ENCODE results near the gene SYNE1.

DNA sequence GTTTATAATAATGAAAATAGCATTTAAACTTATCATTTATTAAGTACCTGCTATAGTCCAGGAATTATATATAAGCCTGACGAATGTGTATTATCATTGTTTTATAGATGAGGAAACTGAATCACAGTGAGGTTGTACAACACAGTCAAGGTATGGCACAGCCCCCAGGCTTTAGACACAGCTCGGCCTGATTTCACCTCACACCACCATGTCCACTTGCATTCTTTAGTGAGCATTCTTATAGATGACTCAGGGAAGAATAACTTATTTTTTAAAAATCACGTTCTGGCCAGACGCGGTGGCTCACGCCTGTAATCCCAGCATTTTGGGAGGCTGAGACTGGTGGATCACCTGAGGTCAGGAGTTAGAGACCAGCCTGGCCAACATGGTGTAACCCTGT is 289.0 kb downstream of the SYNE1 start:
- TF ChIP-seq, protein P1, sequence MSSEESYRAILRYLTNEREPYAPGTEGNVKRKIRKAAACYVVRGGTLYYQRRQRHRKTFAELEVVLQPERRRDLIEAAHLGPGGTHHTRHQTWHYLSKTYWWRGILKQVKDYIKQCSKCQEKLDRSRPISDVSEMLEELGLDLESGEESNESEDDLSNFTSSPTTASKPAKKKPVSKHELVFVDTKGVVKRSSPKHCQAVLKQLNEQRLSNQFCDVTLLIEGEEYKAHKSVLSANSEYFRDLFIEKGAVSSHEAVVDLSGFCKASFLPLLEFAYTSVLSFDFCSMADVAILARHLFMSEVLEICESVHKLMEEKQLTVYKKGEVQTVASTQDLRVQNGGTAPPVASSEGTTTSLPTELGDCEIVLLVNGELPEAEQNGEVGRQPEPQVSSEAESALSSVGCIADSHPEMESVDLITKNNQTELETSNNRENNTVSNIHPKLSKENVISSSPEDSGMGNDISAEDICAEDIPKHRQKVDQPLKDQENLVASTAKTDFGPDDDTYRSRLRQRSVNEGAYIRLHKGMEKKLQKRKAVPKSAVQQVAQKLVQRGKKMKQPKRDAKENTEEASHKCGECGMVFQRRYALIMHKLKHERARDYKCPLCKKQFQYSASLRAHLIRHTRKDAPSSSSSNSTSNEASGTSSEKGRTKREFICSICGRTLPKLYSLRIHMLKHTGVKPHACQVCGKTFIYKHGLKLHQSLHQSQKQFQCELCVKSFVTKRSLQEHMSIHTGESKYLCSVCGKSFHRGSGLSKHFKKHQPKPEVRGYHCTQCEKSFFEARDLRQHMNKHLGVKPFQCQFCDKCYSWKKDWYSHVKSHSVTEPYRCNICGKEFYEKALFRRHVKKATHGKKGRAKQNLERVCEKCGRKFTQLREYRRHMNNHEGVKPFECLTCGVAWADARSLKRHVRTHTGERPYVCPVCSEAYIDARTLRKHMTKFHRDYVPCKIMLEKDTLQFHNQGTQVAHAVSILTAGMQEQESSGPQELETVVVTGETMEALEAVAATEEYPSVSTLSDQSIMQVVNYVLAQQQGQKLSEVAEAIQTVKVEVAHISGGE (CRISPR knock-in tag; IDR thresholded peaks at IDR 0.05) = no peak
- no peak for TF ChIP-seq MYC (IDR thresholded peaks at IDR 0.05; ENCODE audit: insufficient read depth, insufficient read length, insufficient replicate concordance, low read length, severe bottlenecking)
- TF ChIP-seq, protein P2, sequence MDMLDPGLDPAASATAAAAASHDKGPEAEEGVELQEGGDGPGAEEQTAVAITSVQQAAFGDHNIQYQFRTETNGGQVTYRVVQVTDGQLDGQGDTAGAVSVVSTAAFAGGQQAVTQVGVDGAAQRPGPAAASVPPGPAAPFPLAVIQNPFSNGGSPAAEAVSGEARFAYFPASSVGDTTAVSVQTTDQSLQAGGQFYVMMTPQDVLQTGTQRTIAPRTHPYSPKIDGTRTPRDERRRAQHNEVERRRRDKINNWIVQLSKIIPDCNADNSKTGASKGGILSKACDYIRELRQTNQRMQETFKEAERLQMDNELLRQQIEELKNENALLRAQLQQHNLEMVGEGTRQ (IDR thresholded peaks at IDR 0.05; ENCODE audit: borderline replicate concordance, low read depth, low read length) = no peak
- TF ChIP-seq POLR2A (IDR thresholded peaks at IDR 0.05; ENCODE audit: low read depth, low read length) = no peak
- no peak for TF ChIP-seq RCOR1 (conservative IDR thresholded peaks at IDR 0.05; ENCODE audit: low read depth, low read length)
- TF ChIP-seq BHLHE40 (IDR thresholded peaks at IDR 0.05; ENCODE audit: borderline replicate concordance in 1 of 2, low read depth in 2 of 2, low read length in 1 of 2) = no peak
- TF ChIP-seq, protein P3, sequence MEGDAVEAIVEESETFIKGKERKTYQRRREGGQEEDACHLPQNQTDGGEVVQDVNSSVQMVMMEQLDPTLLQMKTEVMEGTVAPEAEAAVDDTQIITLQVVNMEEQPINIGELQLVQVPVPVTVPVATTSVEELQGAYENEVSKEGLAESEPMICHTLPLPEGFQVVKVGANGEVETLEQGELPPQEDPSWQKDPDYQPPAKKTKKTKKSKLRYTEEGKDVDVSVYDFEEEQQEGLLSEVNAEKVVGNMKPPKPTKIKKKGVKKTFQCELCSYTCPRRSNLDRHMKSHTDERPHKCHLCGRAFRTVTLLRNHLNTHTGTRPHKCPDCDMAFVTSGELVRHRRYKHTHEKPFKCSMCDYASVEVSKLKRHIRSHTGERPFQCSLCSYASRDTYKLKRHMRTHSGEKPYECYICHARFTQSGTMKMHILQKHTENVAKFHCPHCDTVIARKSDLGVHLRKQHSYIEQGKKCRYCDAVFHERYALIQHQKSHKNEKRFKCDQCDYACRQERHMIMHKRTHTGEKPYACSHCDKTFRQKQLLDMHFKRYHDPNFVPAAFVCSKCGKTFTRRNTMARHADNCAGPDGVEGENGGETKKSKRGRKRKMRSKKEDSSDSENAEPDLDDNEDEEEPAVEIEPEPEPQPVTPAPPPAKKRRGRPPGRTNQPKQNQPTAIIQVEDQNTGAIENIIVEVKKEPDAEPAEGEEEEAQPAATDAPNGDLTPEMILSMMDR (IDR thresholded peaks at IDR 0.05 in 2 of 3, conservative IDR thresholded peaks at IDR 0.05 in 1 of 3; ENCODE audit: control insufficient read depth in 2 of 3, extremely low read depth in 1 of 3, insufficient read depth in 1 of 3, low read depth in 3 of 3, low read length in 3 of 3) = no peak
- TF ChIP-seq NRF1 (conservative IDR thresholded peaks at IDR 0.05; ENCODE audit: low read depth, low read length) = no peak
